ENCODE measurements around the gene PPM1K. TPM values are rescaled to one million over a fixed set of nuclear protein-coding genes. Genes with fewer than 3 reads are reported as not detected.

Gene PPM1K
- total RNA-seq, 1 experiment from 2014 or later = 3.0 TPM

- no TSS peak for BruUV-seq (replicated peaks)
Observed at GRCh38 chr4:88217169-88217568, 67.2 kb downstream of the PPM1K start.

GRCh38 chr4:88216395-88216794 is 68.0 kb downstream of the PPM1K start:
- H3K4me2 ChIP-seq (ENCODE audit: low read length) = no peak overlapping the region
- H3K9me3 ChIP-seq (ENCODE audit: low read length) = no peaks in the 10 kb centered on the region
- POLR2A ChIA-PET (ENCODE audit: unreplicated experiment) = no interaction called here
- no peak overlapping the region for H3K27ac ChIP-seq (ENCODE audit: low read length)
- no peaks in the 10 kb centered on the region for H3F3A ChIP-seq (ENCODE audit: low read length, unreplicated experiment)
- no peaks in the 10 kb centered on the region; the same call in 1 of the 2 replicates for H3K4me1 ChIP-seq (ENCODE audit: insufficient read depth, low read length)
- H3K79me2 ChIP-seq (ENCODE audit: low read length) = no peaks in the 10 kb centered on the region
- ATAC-seq = no peak
- no peaks in the 10 kb centered on the region for H3K9me2 ChIP-seq (replicated peaks; ENCODE audit: low read length)
- no peak overlapping the region for H2AFZ ChIP-seq (ENCODE audit: low read length)
- CTCF ChIA-PET = no interaction called here
- no peaks in the 10 kb centered on the region for H3K36me3 ChIP-seq (ENCODE audit: low read depth, low read length)
- no peak for DNase-seq
- intact Hi-C loops (cut with micrococcal nuclease) = no loop called here
- BruUV-seq (replicated peaks) = no TSS peak
- H3K9ac ChIP-seq (ENCODE audit: low read length) = no peak overlapping the region
- TF ChIP-seq CTCF (conservative IDR thresholded peaks at IDR 0.05; ENCODE audit: low read depth, low read length) (no peak), EZH2 (IDR thresholded peaks at IDR 0.05; ENCODE audit: low read length, unreplicated experiment) (no peak), EZH2phosphoT487 (IDR thresholded peaks at IDR 0.05; ENCODE audit: borderline replicate concordance, low read length) (no peak)
- H3K27me3 ChIP-seq (ENCODE audit: low read length) = no peaks in the 10 kb centered on the region
- H3K4me3 ChIP-seq (ENCODE audit: low read length) = no peak overlapping the region
- H4K20me1 ChIP-seq (ENCODE audit: low read length) = no peaks in the 10 kb centered on the region

More at GRCh38 chr4:88217169-88217568, 67.2 kb downstream of the PPM1K start:
- TF ChIP-seq EZH2 (IDR thresholded peaks at IDR 0.05; ENCODE audit: low read length, unreplicated experiment) (no peak), EZH2phosphoT487 (IDR thresholded peaks at IDR 0.05; ENCODE audit: borderline replicate concordance, low read length) (no peak), CTCF (conservative IDR thresholded peaks at IDR 0.05; ENCODE audit: low read depth, low read length) (no peak)
- Histone ChIP-seq H2AFZ (ENCODE audit: low read length) (no peak overlapping the region), H3K27ac (ENCODE audit: low read length) (no peak overlapping the region), H3K79me2 (ENCODE audit: low read length) (no peaks in the 10 kb centered on the region), H3K9me2 (replicated peaks; ENCODE audit: low read length) (no peaks in the 10 kb centered on the region), H3F3A (ENCODE audit: low read length, unreplicated experiment) (no peaks in the 10 kb centered on the region), H3K4me1 (ENCODE audit: insufficient read depth, low read length) (no peaks in the 10 kb centered on the region; the same call in 1 of the 2 replicates), H4K20me1 (ENCODE audit: low read length) (no peaks in the 10 kb centered on the region), H3K4me2 (ENCODE audit: low read length) (no peak overlapping the region), H3K4me3 (ENCODE audit: low read length) (no peak overlapping the region), H3K27me3 (ENCODE audit: low read length) (no peaks in the 10 kb centered on the region), H3K36me3 (ENCODE audit: low read depth, low read length) (no peaks in the 10 kb centered on the region), H3K9ac (ENCODE audit: low read length) (no peak overlapping the region), H3K9me3 (ENCODE audit: low read length) (no peaks in the 10 kb centered on the region)
- no peak for DNase-seq
- POLR2A ChIA-PET (ENCODE audit: unreplicated experiment) = no interaction called here
- intact Hi-C loops (cut with micrococcal nuclease) = no loop called here
- CTCF ChIA-PET = no interaction called here
- no peak for ATAC-seq

- ChIA-PET POLR2A (ENCODE audit: unreplicated experiment) (no interaction called here), CTCF (no interaction called here)
- TF ChIP-seq EZH2phosphoT487 (IDR thresholded peaks at IDR 0.05; ENCODE audit: borderline replicate concordance, low read length) = no peak
- TF ChIP-seq EZH2 (IDR thresholded peaks at IDR 0.05; ENCODE audit: low read length, unreplicated experiment) = no peak
- no peak for TF ChIP-seq CTCF (conservative IDR thresholded peaks at IDR 0.05; ENCODE audit: low read depth, low read length)
- no peak overlapping the region for H2AFZ ChIP-seq (ENCODE audit: low read length)
- no peak overlapping the region for H3K4me2 ChIP-seq (ENCODE audit: low read length)
- H3K79me2 ChIP-seq (ENCODE audit: low read length) = no peaks in the 10 kb centered on the region
- intact Hi-C loops (cut with micrococcal nuclease) = no loop called here
- H4K20me1 ChIP-seq (ENCODE audit: low read length) = no peaks in the 10 kb centered on the region
- H3K9ac ChIP-seq (ENCODE audit: low read length) = no peak overlapping the region
- no peaks in the 10 kb centered on the region for H3K36me3 ChIP-seq (ENCODE audit: low read depth, low read length)
- no peak for ATAC-seq
- no TSS peak for BruUV-seq (replicated peaks)
- H3K9me2 ChIP-seq (replicated peaks; ENCODE audit: low read length) = no peaks in the 10 kb centered on the region
- no peaks in the 10 kb centered on the region for H3K27me3 ChIP-seq (ENCODE audit: low read length)
- H3F3A ChIP-seq (ENCODE audit: low read length, unreplicated experiment) = no peaks in the 10 kb centered on the region
- no peak overlapping the region for H3K4me3 ChIP-seq (ENCODE audit: low read length)
- DNase-seq = no peak
- H3K9me3 ChIP-seq (ENCODE audit: low read length) = no peaks in the 10 kb centered on the region
- no peak overlapping the region for H3K27ac ChIP-seq (ENCODE audit: low read length)
- H3K4me1 ChIP-seq (ENCODE audit: insufficient read depth, low read length) = no peaks in the 10 kb centered on the region; the same call in 1 of the 2 replicates
Observed at GRCh38 chr4:88215351-88215750, 69.0 kb downstream of the PPM1K start.

Measured in PC-3 (cell line).